Keratinocyte (primary cell): ENCODE data around the gene UQCC2. TPM values are rescaled to one million over a fixed set of nuclear protein-coding genes. Genes with fewer than 3 reads are reported as not detected.

Source experiments
- DNase-seq: peaks from one replicate; pipeline ENCODE4 v3.0.0-alpha.2; 2011; ENCODE audit warnings: low read depth, missing footprints, low spot score
- FAIRE-seq: peaks from 2 replicates; lab custom pipeline; 2011; peaks lifted over from hg19 to GRCh38; lab: Jason Lieb, UNC
- H2AFZ ChIP-seq: 2 replicates; pipeline ENCODE4 v1.6.0; 2012; ENCODE audit warnings: low read length, control low read depth, inconsistent platforms; ENCODE audit not compliant: control insufficient read depth
- H3K27ac ChIP-seq: 2 replicates; pipeline ENCODE4 v1.5.1; 2011; ENCODE audit warnings: low read length; ENCODE audit not compliant: control insufficient read depth, insufficient read depth
- H3K27me3 ChIP-seq: 3 replicates; pipeline ENCODE4 v1.6.0; 2011; ENCODE audit warnings: low read length; ENCODE audit not compliant: control insufficient read depth, insufficient read depth; ENCODE audit errors: extremely low read depth
- H3K36me3 ChIP-seq, 2 experiments: 2 replicates in 1 of 2; 3 replicates in 1 of 2; pipeline ENCODE4 v1.5.1; 2011; ENCODE audit warnings: low read length in 2 of 2, mild to moderate bottlenecking in 1 of 2; ENCODE audit not compliant: control insufficient read depth in 2 of 2, insufficient read depth in 2 of 2; ENCODE audit errors: extremely low read depth in 1 of 2
- H3K4me1 ChIP-seq: 3 replicates; pipeline ENCODE4 v1.5.1; 2011; ENCODE audit warnings: low read length; ENCODE audit not compliant: control insufficient read depth, insufficient read depth; ENCODE audit errors: extremely low read depth
- H3K4me2 ChIP-seq: 3 replicates; pipeline ENCODE4 v1.6.0; 2011; ENCODE audit warnings: low read depth, low read length; ENCODE audit not compliant: control insufficient read depth, insufficient read depth; ENCODE audit errors: extremely low read depth
- H3K4me3 ChIP-seq, 3 experiments: fragments of 200-600 bp in 1 of 3; sonication (generic) in 1 of 3; 2 replicates in 2 of 3; 3 replicates in 1 of 3; pipeline ENCODE4 v1.5.1; 2011 to 2016; ENCODE audit warnings: low read length in 3 of 3, mild to moderate bottlenecking in 3 of 3, control low read depth in 2 of 3, inconsistent platforms in 1 of 3, low read depth in 1 of 3, mixed read lengths in 1 of 3, mixed run types in 1 of 3, moderate library complexity in 1 of 3; ENCODE audit not compliant: control insufficient read depth in 2 of 3, insufficient read depth in 2 of 3; ENCODE audit errors: extremely low read depth in 1 of 3
- H3K79me2 ChIP-seq: 2 replicates; pipeline ENCODE4 v1.6.0; 2012; ENCODE audit warnings: low read length; ENCODE audit not compliant: control insufficient read depth, insufficient read depth
- H3K9ac ChIP-seq: 3 replicates; pipeline ENCODE4 v1.6.0; 2011; ENCODE audit warnings: low read length; ENCODE audit not compliant: control insufficient read depth, insufficient read depth; ENCODE audit errors: extremely low read depth
- H3K9me1 ChIP-seq: 3 replicates; pipeline ENCODE4 v1.6.0; 2011; ENCODE audit warnings: low read length; ENCODE audit not compliant: control insufficient read depth, insufficient read depth; ENCODE audit errors: extremely low read depth
- H3K9me3 ChIP-seq: 2 replicates; pipeline ENCODE4 v1.5.1; 2012; ENCODE audit warnings: low read depth, low read length; ENCODE audit not compliant: control insufficient read depth
- H4K20me1 ChIP-seq: 3 replicates; pipeline ENCODE4 v1.6.0; 2011; ENCODE audit warnings: low read length; ENCODE audit not compliant: control insufficient read depth, insufficient read depth; ENCODE audit errors: extremely low read depth
- CTCF ChIP-seq, 3 experiments: IDR thresholded peaks in 1 of 3; conservative IDR thresholded peaks in 1 of 3; optimal IDR thresholded peaks in 1 of 3; 2 replicates in 2 of 3; 3 replicates in 1 of 3; pipeline versions ENCODE3 to v1.5.1; 2011; ENCODE audit warnings: low read length in 3 of 3, mild to moderate bottlenecking in 3 of 3, moderate library complexity in 2 of 3, control low read depth in 1 of 3, inconsistent platforms in 1 of 3; ENCODE audit not compliant: insufficient read depth in 2 of 3; ENCODE audit errors: extremely low read depth in 1 of 3
- EZH2 ChIP-seq: IDR thresholded peaks from one replicate; pipeline ENCODE4 v1.6.1; 2012; ENCODE audit warnings: inconsistent platforms, mild to moderate bottlenecking, low read length, moderate library complexity
- dilution Hi-C: fragments of 300-500 bp; cut with MboI; formaldehyde crosslinking; loops from one replicate; pipeline ENCODE4 v1.7.0; 2020; ENCODE audit warnings: low sequenced_read_pairs; ENCODE audit not compliant: extremely low pct_ligation_motif_present
- polyA plus RNA-seq, 5 experiments: library from polyadenylated mRNA; depleted of rRNA in 3 of 5; stranded (reverse) in 3 of 5; stranded (forward) in 1 of 5; unstranded in 1 of 5; fragments of >200 nt; gene quantifications; 1 replicate in 1 of 5; 2 replicates in 3 of 5; 3 replicates in 1 of 5; pipeline versions ENCODE4 v1.2.1 to v1.2.3, GENCODE V29; 2011 to 2012; ENCODE audit warnings: missing spikeins in 2 of 5, low read depth in 1 of 5, low replicate concordance in 1 of 5

UQCC2 gene
- polyA plus RNA-seq, 1 donor (not counting 4 experiments of a cell fraction or from before 2014, with no cell fraction given) = 76.7 TPM

- FAIRE-seq (no peak), DNase-seq (no peak)
- Histone ChIP-seq H3K4me1 (no peaks in the 10 kb centered on the region), H3K27me3 (no peaks in the 10 kb centered on the region), H3K9ac (no peak overlapping the region), H2AFZ (no peak overlapping the region), H4K20me1 (no peaks in the 10 kb centered on the region), H3K9me1 (no peaks in the 10 kb centered on the region), H3K27ac (no peak overlapping the region), H3K4me3 (no peak overlapping the region), H3K9me3 (no peaks in the 10 kb centered on the region), H3K4me2 (no peak overlapping the region), H3K79me2 (no peaks in the 10 kb centered on the region), H3K36me3 (peaks cover 53 to 57% of the 10 kb centered on the region in 2 experiments)
- dilution Hi-C loops = no loop called here
- TF ChIP-seq EZH2 (no peak), CTCF (optimal IDR thresholded peaks at IDR 0.05 in 1 of 3, IDR thresholded peaks at IDR 0.05 in 1 of 3, conservative IDR thresholded peaks at IDR 0.05 in 1 of 3; ENCODE audit: extremely low read depth in 1 of 3, insufficient read depth in 2 of 3, low read length in 3 of 3) (no peak)
These were observed 25.1 kb downstream of the UQCC2 start for GRCh38 chr6:33686225-33686924.

GRCh38 chr6:33685411-33686224 lies 25.9 kb downstream of the UQCC2 start:
- dilution Hi-C loops = no loop called here
- TF ChIP-seq EZH2 = no peak
- no peak for TF ChIP-seq CTCF (optimal IDR thresholded peaks at IDR 0.05 in 1 of 3, IDR thresholded peaks at IDR 0.05 in 1 of 3, conservative IDR thresholded peaks at IDR 0.05 in 1 of 3; ENCODE audit: extremely low read depth in 1 of 3, insufficient read depth in 2 of 3, low read length in 3 of 3)
- Histone ChIP-seq H3K27me3 (no peaks in the 10 kb centered on the region), H4K20me1 (no peaks in the 10 kb centered on the region), H3K27ac (no peak overlapping the region), H2AFZ (no peak overlapping the region), H3K36me3 (peaks cover 51 to 55% of the 10 kb centered on the region in 2 experiments), H3K79me2 (no peaks in the 10 kb centered on the region), H3K9me3 (no peaks in the 10 kb centered on the region), H3K4me1 (no peaks in the 10 kb centered on the region), H3K9ac (no peak overlapping the region), H3K4me2 (no peak overlapping the region), H3K4me3 (no peak overlapping the region), H3K9me1 (no peaks in the 10 kb centered on the region)
- DNase-seq (no peak), FAIRE-seq (no peak)
